GM19025 (cell line): Measurements from ENCODE around the gene SCRT2.
"Not testable (repeated sequence)": the region's sequence is repeated elsewhere in the genome, so short reads cannot be mapped to it uniquely, and the experiment has no call there.

Experiments used
- ATAC-seq: cut with Tn5 transposase; IDR thresholded peaks from one replicate; pipeline ENCODE4 v1.9.1; 2021; ENCODE audit warnings: mild to moderate bottlenecking, low read depth, moderate library complexity; ENCODE audit not compliant: unreplicated experiment

The SCRT2 gene

GRCh38 chr20:675453-676314 is at the start of gene SCRT2:
Gene SCRT2 (minus strand): TSS chr20:675802. CDS start chr20:675601, 201 bp downstream.
- ATAC-seq: no peak

GRCh38 chr20:724797-725196 is 49.2 kb upstream of the SCRT2 start:
- not testable (repeated sequence) for ATAC-seq

GRCh38 chr20:723756-724155 is 48.2 kb upstream of the SCRT2 start:
- no peak for ATAC-seq

GRCh38 chr20:722822-723644 is 47.4 kb upstream of the SCRT2 start:
- ATAC-seq: no peak

- ATAC-seq: no peak
These were observed 46.3 kb upstream of the SCRT2 start for GRCh38 chr20:721876-722275.

GRCh38 chr20:719816-720215 is 44.2 kb upstream of the SCRT2 start:
- ATAC-seq: no peak

GRCh38 chr20:719068-719467 is 43.5 kb upstream of the SCRT2 start:
- no peak for ATAC-seq

- no peak for ATAC-seq
These were observed 42.2 kb upstream of the SCRT2 start for GRCh38 chr20:717832-718231.

GRCh38 chr20:717271-717670 is 41.7 kb upstream of the SCRT2 start:
- no peak for ATAC-seq

- no peak for ATAC-seq
These were observed 38.9 kb upstream of the SCRT2 start for GRCh38 chr20:714453-714852.

GRCh38 chr20:711576-711975 is 36.0 kb upstream of the SCRT2 start:
- ATAC-seq: no peak

- no peak for ATAC-seq
These were observed 35.3 kb upstream of the SCRT2 start for GRCh38 chr20:710780-711450.

- no peak for ATAC-seq
These were observed 34.6 kb upstream of the SCRT2 start for GRCh38 chr20:709991-710779.

GRCh38 chr20:709423-709822 is 33.8 kb upstream of the SCRT2 start:
- ATAC-seq: no peak

- ATAC-seq: no peak
These were observed 33.4 kb upstream of the SCRT2 start for GRCh38 chr20:708956-709355.

GRCh38 chr20:707451-708110 is 32.0 kb upstream of the SCRT2 start:
- no peak for ATAC-seq

- no peak for ATAC-seq
These were observed 30.8 kb upstream of the SCRT2 start for GRCh38 chr20:706366-706885.

GRCh38 chr20:704726-705125 is 29.1 kb upstream of the SCRT2 start:
- no peak for ATAC-seq

GRCh38 chr20:703426-703825 is 27.8 kb upstream of the SCRT2 start:
- ATAC-seq: no peak

- no peak for ATAC-seq
These were observed 27.4 kb upstream of the SCRT2 start for GRCh38 chr20:703006-703405.
